CD14-positive monocyte (primary cell): ENCODE results near the gene RBM28. TPM values are rescaled to one million over a fixed set of nuclear protein-coding genes. Genes with fewer than 3 reads are reported as not detected.

Experiments
- DNase-seq, 3 donors: peaks; one replicate each; pipeline ENCODE4 v3.0.0-alpha.2; 2011 to 2022
- H2AFZ ChIP-seq: 2 replicates; pipeline ENCODE4 v1.6.0; 2012; ENCODE audit warnings: mild to moderate bottlenecking, low read depth, low read length, inconsistent platforms; ENCODE audit not compliant: insufficient read depth, poor library complexity, severe bottlenecking
- H3K27ac ChIP-seq, 2 donors: 1 replicate in 1 of 2; 2 replicates in 1 of 2; pipeline ENCODE4 v1.5.1; 2012 to 2013; ENCODE audit warnings: low read length in 2 of 2, control low read depth in 1 of 2, inconsistent platforms in 1 of 2, low read depth in 1 of 2, mild to moderate bottlenecking in 1 of 2
- H3K27me3 ChIP-seq, 2 donors: one replicate each; pipeline versions ENCODE4 v1.6.0 to v1.6.1; 2011 to 2013; ENCODE audit warnings: low read length in 2 of 2; ENCODE audit not compliant: control insufficient read depth in 2 of 2, insufficient read depth in 2 of 2
- H3K36me3 ChIP-seq, 2 donors: replicated peaks in 1 of 2; 1 replicate in 1 of 2; 2 replicates in 1 of 2; pipeline versions ENCODE4 v1.5.1 to v1.6.1; 2012 to 2013; ENCODE audit warnings: low read length in 2 of 2, control low read depth in 1 of 2, inconsistent platforms in 1 of 2, mild to moderate bottlenecking in 1 of 2; ENCODE audit not compliant: insufficient read depth in 2 of 2, control insufficient read depth in 1 of 2
- H3K4me1 ChIP-seq, 2 donors: 1 replicate in 1 of 2; 2 replicates in 1 of 2; pipeline versions ENCODE4 v1.5.1 to v1.6.1; 2012 to 2013; ENCODE audit warnings: low read length in 2 of 2, control low read depth in 1 of 2, inconsistent platforms in 1 of 2, mild to moderate bottlenecking in 1 of 2, moderate library complexity in 1 of 2; ENCODE audit not compliant: insufficient read depth in 2 of 2, control insufficient read depth in 1 of 2
- H3K4me2 ChIP-seq: replicated peaks from 2 replicates; pipeline ENCODE3; 2012; ENCODE audit warnings: low read length, moderate library complexity, mild to moderate bottlenecking; ENCODE audit not compliant: poor library complexity, severe bottlenecking; ENCODE audit errors: extremely low read depth
- H3K4me3 ChIP-seq, 3 experiments: fragments of 200-600 bp in 1 of 3; sonication (generic) in 1 of 3; replicated peaks in 1 of 3; 1 replicate in 2 of 3; 2 replicates in 1 of 3; pipeline ENCODE4 v1.5.1; 2011 to 2013; ENCODE audit warnings: low read length in 3 of 3, mild to moderate bottlenecking in 3 of 3, control low read depth in 2 of 3, low read depth in 2 of 3, inconsistent platforms in 1 of 3, moderate library complexity in 1 of 3
- H3K79me2 ChIP-seq: 2 replicates; pipeline ENCODE4 v1.6.0; 2012; ENCODE audit warnings: mild to moderate bottlenecking, control low read depth, inconsistent platforms, low read length, moderate library complexity; ENCODE audit not compliant: insufficient read depth
- H3K9ac ChIP-seq: 2 replicates; pipeline ENCODE4 v1.6.0; 2017; ENCODE audit warnings: low read length, mild to moderate bottlenecking; ENCODE audit not compliant: insufficient read depth, poor library complexity, severe bottlenecking
- H3K9me3 ChIP-seq, 2 donors: replicated peaks in 1 of 2; 1 replicate in 1 of 2; 2 replicates in 1 of 2; pipeline versions ENCODE4 v1.5.1 to v1.6.1; 2012 to 2013; ENCODE audit warnings: low read length in 2 of 2, control low read depth in 1 of 2; ENCODE audit not compliant: control insufficient read depth in 1 of 2, insufficient read depth in 1 of 2
- H4K20me1 ChIP-seq: 2 replicates; pipeline ENCODE4 v1.6.0; 2012; ENCODE audit warnings: mild to moderate bottlenecking, low read length, control low read depth, moderate library complexity; ENCODE audit not compliant: insufficient read depth
- H3K27ac Mint-ChIP-seq, 7 donors: one replicate each; pipeline ENCODE4 v1.8.0; 2020; ENCODE audit warnings: mild to moderate bottlenecking in 7 of 7, mixed read lengths in 7 of 7, moderate library complexity in 6 of 7, inconsistent platforms in 2 of 7
- H3K27me3 Mint-ChIP-seq, 3 donors: one replicate each; pipeline ENCODE4 v1.8.0; 2021 to 2022; ENCODE audit warnings: low read depth in 3 of 3, mild to moderate bottlenecking in 3 of 3, mixed read lengths in 3 of 3, moderate library complexity in 3 of 3, inconsistent platforms in 1 of 3
- H3K36me3 Mint-ChIP-seq, 2 donors: one replicate each; pipeline ENCODE4 v1.8.0; 2020; ENCODE audit warnings: mixed read lengths in 2 of 2, inconsistent platforms in 1 of 2, mild to moderate bottlenecking in 1 of 2
- H3K4me1 Mint-ChIP-seq: one replicate; pipeline ENCODE4 v1.8.0; 2020; ENCODE audit warnings: mild to moderate bottlenecking, mixed read lengths
- H3K4me3 Mint-ChIP-seq, 2 donors: one replicate each; pipeline ENCODE4 v1.8.0; 2020; ENCODE audit warnings: mild to moderate bottlenecking in 2 of 2, mixed read lengths in 2 of 2, moderate library complexity in 1 of 2
- H3K9me3 Mint-ChIP-seq, 7 donors: one replicate each; pipeline ENCODE4 v1.8.0; 2020 to 2022; ENCODE audit warnings: mixed read lengths in 7 of 7, mild to moderate bottlenecking in 6 of 7, moderate library complexity in 6 of 7, inconsistent platforms in 2 of 7
- CTCF ChIP-seq: fragments of 200-600 bp; IDR thresholded peaks from one replicate; pipeline ENCODE4 v1.8.0; 2022; ENCODE audit warnings: antibody characterized with exemption, mild to moderate bottlenecking
- WGBS: methylation state at CpG from one replicate; pipeline ENCODE4 v1.1.5; 2013; ENCODE audit warnings: missing lambda C conversion rate; ENCODE audit not compliant: insufficient coverage; 5-methylcytosine and 5-hydroxymethylcytosine counted together
- intact Hi-C, 2 donors: fragments of 100-400 bp; cut with micrococcal nuclease; formaldehyde crosslinking; loops; one replicate each; pipeline versions ENCODE4 v1.15.0 to v1.15.1; 2023
- polyA plus RNA-seq, 3 donors: library from polyadenylated mRNA; depleted of rRNA in 1 of 3; unstranded in 2 of 3; stranded (reverse) in 1 of 3; fragments of 300-500 nt in 2 of 3; fragments of >200 nt in 1 of 3; fragmentation: Illumina TruSeq in 2 of 3; gene quantifications; 1 replicate in 2 of 3; 2 replicates in 1 of 3; pipeline ENCODE4 v1.2.3, GENCODE V29; 2012 to 2021

Gene RBM28
- polyA plus RNA-seq, 3 donors, result 4.0 to 14.4 (median 4.9) TPM

- peaks cover 0 to 5% (median 0%) of the 10 kb centered on the region in 3 donors for H3K27me3 Mint-ChIP-seq
- WGBS, result 100% methylated on average over 1 of the region's 6 CpGs
- peaks cover 14% of the 10 kb centered on the region for H3K4me1 Mint-ChIP-seq
- no peak overlapping the region for H3K4me2 ChIP-seq
- no peaks in the 10 kb centered on the region for H4K20me1 ChIP-seq
- intact Hi-C loops, result no loop called here
- H3K27ac Mint-ChIP-seq, result no peak overlapping the region
- peaks cover 0 to 4% of the 10 kb centered on the region in 2 donors for H3K4me1 ChIP-seq
- H3K27ac ChIP-seq, result no peak overlapping the region
- no peaks in the 10 kb centered on the region for H3K36me3 ChIP-seq
- H2AFZ ChIP-seq, result no peak overlapping the region
- H3K9me3 Mint-ChIP-seq, result peaks cover 21 to 35% (median 31%) of the 10 kb centered on the region in 7 donors
- no peak for DNase-seq
- no peak overlapping the region for H3K4me3 ChIP-seq
- no peaks in the 10 kb centered on the region for H3K27me3 ChIP-seq
- no peak for TF ChIP-seq CTCF
- no peak overlapping the region for H3K9ac ChIP-seq
- H3K36me3 Mint-ChIP-seq, result peaks cover 3 to 8% of the 10 kb centered on the region in 2 donors
- no peak overlapping the region for H3K4me3 Mint-ChIP-seq
- H3K79me2 ChIP-seq, result no peaks in the 10 kb centered on the region
- H3K9me3 ChIP-seq, result peaks cover 21 to 25% of the 10 kb centered on the region in 2 donors
These were observed 64.5 kb downstream of the RBM28 start for GRCh38 chr7:128279124-128279713.

GRCh38 chr7:128278366-128278765, 65.3 kb downstream of the RBM28 start:
- intact Hi-C loops, result no loop called here
- no peaks in the 10 kb centered on the region for H3K27me3 ChIP-seq
- no CpG with 5 or more reads among the region's 1 CpG for WGBS
- Mint-ChIP-seq H3K36me3 (peaks cover 3 to 8% of the 10 kb centered on the region in 2 donors), H3K4me1 (peaks cover 15% of the 10 kb centered on the region), H3K27me3 (peaks cover 0 to 5% (median 0%) of the 10 kb centered on the region in 3 donors), H3K9me3 (peaks cover 21 to 35% (median 31%) of the 10 kb centered on the region in 7 donors), H3K27ac (peak overlapping the region in 1 of 7 donors; percentile 47), H3K4me3 (no peak overlapping the region)
- DNase-seq, result no peak
- H2AFZ ChIP-seq, result no peak overlapping the region
- no peak for TF ChIP-seq CTCF
- no peak overlapping the region for H3K9ac ChIP-seq
- H3K79me2 ChIP-seq, result no peaks in the 10 kb centered on the region
- H3K36me3 ChIP-seq, result no peaks in the 10 kb centered on the region
- H4K20me1 ChIP-seq, result no peaks in the 10 kb centered on the region
- peaks cover 21 to 25% of the 10 kb centered on the region in 2 donors for H3K9me3 ChIP-seq
- H3K4me2 ChIP-seq, result no peak overlapping the region
- H3K4me1 ChIP-seq, result peaks cover 0 to 4% of the 10 kb centered on the region in 2 donors
- H3K27ac ChIP-seq, result no peak overlapping the region
- H3K4me3 ChIP-seq, result no peak overlapping the region
